ENCODE data around the gene DBR1.

- no peak for TF ChIP-seq CTCF (CRISPR knock-in tag; IDR thresholded peaks at IDR 0.05)
- no peak for TF ChIP-seq TAF15 (IDR thresholded peaks at IDR 0.05; ENCODE audit: low read depth, low read length, poor library complexity, severe bottlenecking)
- no peak for TF ChIP-seq SIN3A (IDR thresholded peaks at IDR 0.05; ENCODE audit: borderline replicate concordance, low read depth, low read length)
- TF ChIP-seq FOXK1 (CRISPR knock-in tag; IDR thresholded peaks at IDR 0.05; ENCODE audit: borderline replicate concordance, low read depth) = no peak
Observed at GRCh38 chr3:138197524-138197923, 22.8 kb upstream of the DBR1 start.
